D341Med (cell line): ENCODE measurements around the gene DHX58.

Experiments used
- DNase-seq: peaks from one replicate; pipeline ENCODE4 v3.0.0; 2012; ENCODE audit warnings: low spot score

DHX58 gene

GRCh38 chr17:42053731-42054500 lies 58.6 kb downstream of the DHX58 start:
- no peak for DNase-seq

GRCh38 chr17:42052346-42052877 lies 60.1 kb downstream of the DHX58 start:
- DNase-seq: no peak

GRCh38 chr17:42051645-42052044 lies 60.9 kb downstream of the DHX58 start:
- no peak for DNase-seq
